HL-60 (cell line): ENCODE data around the gene TENT4A.

ENCODE experiments used
- GABPA ChIP-seq: IDR thresholded peaks from 2 replicates; pipeline ENCODE4 v1.6.1; 2012; ENCODE audit warnings: low read depth
- POLR2AphosphoS5 ChIP-seq: IDR thresholded peaks from 2 replicates; pipeline ENCODE4 v1.6.1; 2012; ENCODE audit warnings: low read depth
- TF ChIP-seq, protein P1 (sequence below): IDR thresholded peaks from one replicate; pipeline ENCODE4 v1.5.1; 2011; ENCODE audit warnings: low read length, control low read depth, inconsistent platforms; ENCODE audit not compliant: insufficient read depth
- TF ChIP-seq, protein P2 (sequence below): IDR thresholded peaks from 2 replicates; pipeline ENCODE4 v1.6.1; 2012; ENCODE audit warnings: low read depth; ENCODE audit not compliant: insufficient replicate concordance

DNA sequence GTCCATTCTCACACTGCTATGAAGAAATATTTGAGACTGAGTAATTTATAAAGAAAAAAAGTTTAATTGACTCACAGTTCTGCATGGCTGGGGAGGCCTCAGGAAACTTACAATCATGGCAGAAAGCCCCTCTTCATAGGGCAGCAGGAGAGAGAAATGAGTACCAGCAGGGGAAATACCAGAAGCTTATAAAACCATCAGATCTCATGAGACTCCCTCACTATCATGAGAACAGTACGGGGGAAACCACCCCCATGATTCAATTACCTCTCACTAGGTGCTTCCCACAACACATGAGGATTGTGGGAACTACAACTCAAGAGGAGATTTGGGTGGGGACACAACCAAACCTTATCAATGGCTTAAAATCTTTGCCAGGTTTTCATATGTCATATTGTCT is 20.3 kb upstream of the TENT4A start:
- TF ChIP-seq, protein P1, sequence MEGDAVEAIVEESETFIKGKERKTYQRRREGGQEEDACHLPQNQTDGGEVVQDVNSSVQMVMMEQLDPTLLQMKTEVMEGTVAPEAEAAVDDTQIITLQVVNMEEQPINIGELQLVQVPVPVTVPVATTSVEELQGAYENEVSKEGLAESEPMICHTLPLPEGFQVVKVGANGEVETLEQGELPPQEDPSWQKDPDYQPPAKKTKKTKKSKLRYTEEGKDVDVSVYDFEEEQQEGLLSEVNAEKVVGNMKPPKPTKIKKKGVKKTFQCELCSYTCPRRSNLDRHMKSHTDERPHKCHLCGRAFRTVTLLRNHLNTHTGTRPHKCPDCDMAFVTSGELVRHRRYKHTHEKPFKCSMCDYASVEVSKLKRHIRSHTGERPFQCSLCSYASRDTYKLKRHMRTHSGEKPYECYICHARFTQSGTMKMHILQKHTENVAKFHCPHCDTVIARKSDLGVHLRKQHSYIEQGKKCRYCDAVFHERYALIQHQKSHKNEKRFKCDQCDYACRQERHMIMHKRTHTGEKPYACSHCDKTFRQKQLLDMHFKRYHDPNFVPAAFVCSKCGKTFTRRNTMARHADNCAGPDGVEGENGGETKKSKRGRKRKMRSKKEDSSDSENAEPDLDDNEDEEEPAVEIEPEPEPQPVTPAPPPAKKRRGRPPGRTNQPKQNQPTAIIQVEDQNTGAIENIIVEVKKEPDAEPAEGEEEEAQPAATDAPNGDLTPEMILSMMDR = no peak
- TF ChIP-seq GABPA (no peak), POLR2AphosphoS5 (no peak)
- TF ChIP-seq, protein P2, sequence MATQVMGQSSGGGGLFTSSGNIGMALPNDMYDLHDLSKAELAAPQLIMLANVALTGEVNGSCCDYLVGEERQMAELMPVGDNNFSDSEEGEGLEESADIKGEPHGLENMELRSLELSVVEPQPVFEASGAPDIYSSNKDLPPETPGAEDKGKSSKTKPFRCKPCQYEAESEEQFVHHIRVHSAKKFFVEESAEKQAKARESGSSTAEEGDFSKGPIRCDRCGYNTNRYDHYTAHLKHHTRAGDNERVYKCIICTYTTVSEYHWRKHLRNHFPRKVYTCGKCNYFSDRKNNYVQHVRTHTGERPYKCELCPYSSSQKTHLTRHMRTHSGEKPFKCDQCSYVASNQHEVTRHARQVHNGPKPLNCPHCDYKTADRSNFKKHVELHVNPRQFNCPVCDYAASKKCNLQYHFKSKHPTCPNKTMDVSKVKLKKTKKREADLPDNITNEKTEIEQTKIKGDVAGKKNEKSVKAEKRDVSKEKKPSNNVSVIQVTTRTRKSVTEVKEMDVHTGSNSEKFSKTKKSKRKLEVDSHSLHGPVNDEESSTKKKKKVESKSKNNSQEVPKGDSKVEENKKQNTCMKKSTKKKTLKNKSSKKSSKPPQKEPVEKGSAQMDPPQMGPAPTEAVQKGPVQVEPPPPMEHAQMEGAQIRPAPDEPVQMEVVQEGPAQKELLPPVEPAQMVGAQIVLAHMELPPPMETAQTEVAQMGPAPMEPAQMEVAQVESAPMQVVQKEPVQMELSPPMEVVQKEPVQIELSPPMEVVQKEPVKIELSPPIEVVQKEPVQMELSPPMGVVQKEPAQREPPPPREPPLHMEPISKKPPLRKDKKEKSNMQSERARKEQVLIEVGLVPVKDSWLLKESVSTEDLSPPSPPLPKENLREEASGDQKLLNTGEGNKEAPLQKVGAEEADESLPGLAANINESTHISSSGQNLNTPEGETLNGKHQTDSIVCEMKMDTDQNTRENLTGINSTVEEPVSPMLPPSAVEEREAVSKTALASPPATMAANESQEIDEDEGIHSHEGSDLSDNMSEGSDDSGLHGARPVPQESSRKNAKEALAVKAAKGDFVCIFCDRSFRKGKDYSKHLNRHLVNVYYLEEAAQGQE = no peak
